GM23248 (cell line): ENCODE data around the gene FKBP10.

ENCODE experiments used
- EZH2 ChIP-seq: fragments of 200-600 bp; sonication (generic); IDR thresholded peaks from 2 replicates; pipeline ENCODE4 v1.6.1; 2018; ENCODE audit warnings: antibody characterized with exemption, mild to moderate bottlenecking; ENCODE audit not compliant: insufficient read depth, poor library complexity, severe bottlenecking
- EZH2phosphoT487 ChIP-seq: fragments of 200-600 bp; sonication (generic); IDR thresholded peaks from 2 replicates; pipeline ENCODE4 v1.6.1; 2018; ENCODE audit warnings: antibody characterized with exemption, moderate library complexity, mild to moderate bottlenecking, low read depth; ENCODE audit not compliant: insufficient read depth

GRCh38 chr17:41779954-41780353 is 32.9 kb upstream of the FKBP10 start:
- TF ChIP-seq EZH2phosphoT487 = no peak
- TF ChIP-seq EZH2 = no peak
